ENCODE data around the gene PDLIM3. TPM values are rescaled to one million over a fixed set of nuclear protein-coding genes. Genes with fewer than 3 reads are reported as not detected.
"Not testable (repeated sequence)": the region's sequence is repeated elsewhere in the genome, so short reads cannot be mapped to it uniquely, and the experiment has no call there.

Gene PDLIM3
- total and polyA plus RNA-seq, 2 of the 4 experiments (the other 2 are of a cell fraction): 6.4 to 11.7 TPM

- H3K27ac ChIP-seq (ENCODE audit: insufficient read depth, low read length); DNase-seq; H2BK20ac ChIP-seq (ENCODE audit: low read depth, low read length); BruUV-seq (replicated peaks); H3K18ac ChIP-seq (ENCODE audit: low read depth, low read length); H2BK15ac ChIP-seq (ENCODE audit: low read depth, low read length); H4K8ac ChIP-seq (ENCODE audit: low read depth in 2 of 2, low read length in 2 of 2); H2AK5ac ChIP-seq (ENCODE audit: low read depth, low read length); H4K5ac ChIP-seq (ENCODE audit: low read depth, low read length); dilution Hi-C loops (cut with HindIII; ENCODE audit: low sequenced_read_pairs, unreplicated experiment); POLR2A ChIA-PET (ENCODE audit: unreplicated experiment); H3K36me3 ChIP-seq (ENCODE audit: control insufficient read depth, insufficient read depth, low read length); intact Hi-C loops (cut with micrococcal nuclease); ATAC-seq (ENCODE audit: low read depth); H2AK9ac ChIP-seq (replicated peaks; ENCODE audit: low read depth, low read length, poor library complexity); H3K9ac ChIP-seq (ENCODE audit: low read depth, low read length); H2BK5ac ChIP-seq (ENCODE audit: low read depth, low read length, poor library complexity, severe bottlenecking); H3K4me2 ChIP-seq (ENCODE audit: low read depth, low read length); H4K20me1 ChIP-seq (ENCODE audit: insufficient read depth, low read length); H3K4ac ChIP-seq (ENCODE audit: low read depth, low read length); H2AFZ ChIP-seq (replicated peaks; ENCODE audit: low read length, poor library complexity); H3K14ac ChIP-seq (replicated peaks; ENCODE audit: low read depth, low read length); H3K56ac ChIP-seq (ENCODE audit: extremely low read depth, insufficient read depth, low read length); H3K23ac ChIP-seq (ENCODE audit: low read depth, low read length); H2BK120ac ChIP-seq (ENCODE audit: low read depth, low read length); H4K91ac ChIP-seq (ENCODE audit: insufficient read depth, low read depth, low read length); H3K9me3 ChIP-seq (ENCODE audit: control insufficient read depth, insufficient read depth, low read length); in situ Hi-C loops (cut with MboI; ENCODE audit: low sequenced_read_pairs); H3K27me3 ChIP-seq (ENCODE audit: control insufficient read depth, insufficient read depth, low read length); H3K79me1 ChIP-seq (ENCODE audit: low read depth in 1 of 2, low read length in 2 of 2); H3K9me1 ChIP-seq (ENCODE audit: insufficient read depth, low read length); H3K4me3 ChIP-seq (ENCODE audit: insufficient read depth, low read depth, low read length): not testable (repeated sequence)
- no CpG with 5 or more reads among the region's 2 CpGs for WGBS, 2 experiments (ENCODE audit: extremely low coverage in 2 of 2, insufficient read length in 1 of 2)
- CTCF ChIA-PET: interaction anchor here (0.7 to 1.6 kb wide), 3 partner anchors 14 to 252 kb away, joined by 3 to 5 read pairs (median 4); partner anchors contain the start of gene PDLIM3
- H3K4me1 ChIP-seq (ENCODE audit: control insufficient read depth, insufficient read depth, low read length): peaks cover 15% of the 10 kb centered on the region
Measured at GRCh38 chr4:185511243-185511642, 24.1 kb downstream of the PDLIM3 start.

Measured in IMR-90 (cell line).